IMR-90 (cell line): Measurements from ENCODE around the gene VEPH1. TPM values are rescaled to one million over a fixed set of nuclear protein-coding genes. Genes with fewer than 3 reads are reported as not detected.

Experiments
- ATAC-seq: fragments of 200-7000 bp; cut with Tn5 transposase; 2 replicates; pipeline ENCODE4 v1.9.1; 2020; ENCODE audit warnings: low read depth, mild to moderate bottlenecking, moderate library complexity
- BruUV-seq: library from RNA; stranded (reverse); fragments of 400-500 nt; replicated peaks from 2 replicates; lab custom pipeline; 2021; lab: Mats Ljungman, UMichigan
- CTCF ChIA-PET: fragments of 300-600 bp; formaldehyde crosslinking; extraction: SDS; loops from one replicate; lab custom pipeline; 2021; ENCODE audit warnings: antibody characterized with exemption; lab: Yijun Ruan, JAX
- POLR2A ChIA-PET: fragments of 300-600 bp; sonication (Branson Sonifier 250); formaldehyde crosslinking; loops from one replicate; lab custom pipeline; 2022; ENCODE audit warnings: antibody characterized with exemption; ENCODE audit not compliant: unreplicated experiment; lab: Charles Lee
- DNase-seq: peaks from one replicate; pipeline ENCODE4 v3.0.0; 2013
- H2AFZ ChIP-seq: replicated peaks from 2 replicates; pipeline ENCODE3; 2013; ENCODE audit warnings: low read length, mild to moderate bottlenecking; ENCODE audit not compliant: poor library complexity
- H2AK5ac ChIP-seq: 2 replicates; pipeline ENCODE4 v1.6.1; 2013; ENCODE audit warnings: low read depth, low read length, inconsistent platforms
- H2AK9ac ChIP-seq: replicated peaks from 2 replicates; pipeline ENCODE3; 2013; ENCODE audit warnings: mild to moderate bottlenecking, low read depth, low read length, moderate library complexity; ENCODE audit not compliant: poor library complexity
- H2BK120ac ChIP-seq: 2 replicates; pipeline ENCODE4 v1.6.1; 2013; ENCODE audit warnings: low read depth, low read length, inconsistent platforms
- H2BK15ac ChIP-seq: 3 replicates; pipeline ENCODE4 v1.6.1; 2013; ENCODE audit warnings: low read depth, low read length, inconsistent platforms
- H2BK20ac ChIP-seq: 2 replicates; pipeline ENCODE4 v1.6.1; 2013; ENCODE audit warnings: low read depth, mild to moderate bottlenecking, inconsistent platforms, low read length, moderate library complexity
- H2BK5ac ChIP-seq: 2 replicates; pipeline ENCODE4 v1.6.1; 2013; ENCODE audit warnings: mild to moderate bottlenecking, low read depth, low read length, inconsistent platforms; ENCODE audit not compliant: poor library complexity, severe bottlenecking
- H3K14ac ChIP-seq: replicated peaks from 2 replicates; pipeline ENCODE4 v1.6.1; 2013; ENCODE audit warnings: low read depth, low read length, inconsistent platforms
- H3K18ac ChIP-seq: 2 replicates; pipeline ENCODE4 v1.6.1; 2013; ENCODE audit warnings: low read depth, low read length, control low read depth
- H3K23ac ChIP-seq: 2 replicates; pipeline ENCODE4 v1.6.1; 2013; ENCODE audit warnings: low read depth, low read length, inconsistent platforms
- H3K27ac ChIP-seq: 2 replicates; pipeline ENCODE4 v1.5.1; 2013; ENCODE audit warnings: mild to moderate bottlenecking, control low read depth, low read length; ENCODE audit not compliant: insufficient read depth
- H3K27me3 ChIP-seq: 2 replicates; pipeline ENCODE4 v1.6.1; 2013; ENCODE audit warnings: low read length; ENCODE audit not compliant: control insufficient read depth, insufficient read depth
- H3K36me3 ChIP-seq: 2 replicates; pipeline ENCODE4 v1.6.1; 2013; ENCODE audit warnings: low read length, mixed read lengths; ENCODE audit not compliant: control insufficient read depth, insufficient read depth
- H3K4ac ChIP-seq: 2 replicates; pipeline ENCODE4 v1.6.1; 2013; ENCODE audit warnings: low read depth, low read length, inconsistent platforms
- H3K4me1 ChIP-seq: 2 replicates; pipeline ENCODE4 v1.6.1; 2013; ENCODE audit warnings: low read length, mixed read lengths; ENCODE audit not compliant: control insufficient read depth, insufficient read depth
- H3K4me2 ChIP-seq: 2 replicates; pipeline ENCODE4 v1.6.1; 2013; ENCODE audit warnings: low read depth, mild to moderate bottlenecking, control low read depth, low read length, moderate library complexity
- H3K4me3 ChIP-seq: 2 replicates; pipeline ENCODE4 v1.5.1; 2013; ENCODE audit warnings: low read depth, mild to moderate bottlenecking, control low read depth, low read length, moderate library complexity; ENCODE audit not compliant: insufficient read depth
- H3K56ac ChIP-seq: 2 replicates; pipeline ENCODE4 v1.6.1; 2013; ENCODE audit warnings: low read length, inconsistent platforms; ENCODE audit not compliant: insufficient read depth; ENCODE audit errors: extremely low read depth
- H3K79me1 ChIP-seq, 2 experiments: 2 replicates each; pipeline ENCODE4 v1.6.1; 2013; ENCODE audit warnings: low read length in 2 of 2, inconsistent platforms in 1 of 2, low read depth in 1 of 2
- H3K9ac ChIP-seq: 2 replicates; pipeline ENCODE4 v1.6.1; 2013; ENCODE audit warnings: low read depth, low read length, control low read depth
- H3K9me1 ChIP-seq: 2 replicates; pipeline ENCODE4 v1.6.1; 2013; ENCODE audit warnings: low read length, inconsistent platforms; ENCODE audit not compliant: insufficient read depth
- H3K9me3 ChIP-seq: 2 replicates; pipeline ENCODE4 v1.6.1; 2013; ENCODE audit warnings: low read length; ENCODE audit not compliant: control insufficient read depth, insufficient read depth
- H4K20me1 ChIP-seq: 2 replicates; pipeline ENCODE4 v1.6.1; 2013; ENCODE audit warnings: low read length, inconsistent platforms; ENCODE audit not compliant: insufficient read depth
- H4K5ac ChIP-seq: 2 replicates; pipeline ENCODE4 v1.6.1; 2013; ENCODE audit warnings: mild to moderate bottlenecking, low read depth, low read length, control low read depth
- H4K8ac ChIP-seq, 2 experiments: 2 replicates each; pipeline ENCODE4 v1.6.1; 2013; ENCODE audit warnings: low read depth in 2 of 2, low read length in 2 of 2, control low read depth in 1 of 2, inconsistent platforms in 1 of 2
- H4K91ac ChIP-seq: 2 replicates; pipeline ENCODE4 v1.6.1; 2013; ENCODE audit warnings: low read depth, low read length, inconsistent platforms; ENCODE audit not compliant: insufficient read depth
- CEBPB ChIP-seq: IDR thresholded peaks from 2 replicates; pipeline ENCODE4 v1.6.1; 2012; ENCODE audit warnings: low read depth, low read length, improper control_type of control experiment
- CHD1 ChIP-seq: IDR thresholded peaks from 2 replicates; pipeline ENCODE4 v1.6.1; 2012; ENCODE audit warnings: low read depth, low read length, improper control_type of control experiment
- CTCF ChIP-seq: conservative IDR thresholded peaks from 2 replicates; pipeline ENCODE4 v1.5.1; 2012; ENCODE audit warnings: mild to moderate bottlenecking, low read depth, low read length, improper control_type of control experiment
- ELK1 ChIP-seq: fragments of 150-350 bp; IDR thresholded peaks from 2 replicates; pipeline ENCODE4 v1.6.1; 2016; ENCODE audit warnings: low read depth, mild to moderate bottlenecking, low read length, moderate library complexity, borderline replicate concordance
- FOS ChIP-seq: fragments of 150-350 bp; IDR thresholded peaks from 2 replicates; pipeline ENCODE4 v1.6.1; 2016; ENCODE audit warnings: low read depth, low read length
- MAFK ChIP-seq: IDR thresholded peaks from 2 replicates; pipeline ENCODE4 v1.6.1; 2012; ENCODE audit warnings: low read depth, low read length, improper control_type of control experiment
- MAZ ChIP-seq: IDR thresholded peaks from 2 replicates; pipeline ENCODE4 v1.6.1; 2012; ENCODE audit warnings: low read depth, mild to moderate bottlenecking, low read length, improper control_type of control experiment, moderate library complexity, borderline replicate concordance
- MXI1 ChIP-seq: IDR thresholded peaks from 2 replicates; pipeline ENCODE4 v1.6.1; 2012; ENCODE audit warnings: low read depth, mild to moderate bottlenecking, low read length, moderate library complexity, borderline replicate concordance
- NFE2L2 ChIP-seq: fragments of 150-350 bp; IDR thresholded peaks from 2 replicates; pipeline ENCODE4 v1.6.1; 2016; ENCODE audit warnings: low read depth, mild to moderate bottlenecking, low read length
- RAD21 ChIP-seq: IDR thresholded peaks from 2 replicates; pipeline ENCODE4 v1.6.1; 2012; ENCODE audit warnings: low read length, improper control_type of control experiment
- RFX5 ChIP-seq: IDR thresholded peaks from 2 replicates; pipeline ENCODE4 v1.8.0; 2012; ENCODE audit warnings: low read depth, mild to moderate bottlenecking, low read length, moderate library complexity
- USF2 ChIP-seq: fragments of 150-350 bp; IDR thresholded peaks from 2 replicates; pipeline ENCODE4 v1.6.1; 2017; ENCODE audit warnings: mild to moderate bottlenecking, antibody characterized with exemption, low read length, low read depth
- WGBS, 2 experiments: methylation state at CpG; one replicate each; pipeline versions ENCODE4 v1.1.5 to v1.1.7; 2013; ENCODE audit warnings: missing lambda C conversion rate in 2 of 2; ENCODE audit not compliant: insufficient read length in 1 of 2; ENCODE audit errors: extremely low coverage in 2 of 2; 5-methylcytosine and 5-hydroxymethylcytosine counted together
- dilution Hi-C: fragments of 300-500 bp; cut with HindIII; formaldehyde crosslinking; loops from one replicate; pipeline ENCODE4 v1.14.3; 2018; ENCODE audit warnings: low sequenced_read_pairs; ENCODE audit not compliant: unreplicated experiment
- in situ Hi-C: fragments of 300-500 bp; cut with MboI; formaldehyde crosslinking; loops from 3 replicates; pipeline ENCODE4 v1.14.3; 2019; ENCODE audit warnings: low sequenced_read_pairs, inconsistent platforms, mixed read lengths
- intact Hi-C: fragments of 100-400 bp; cut with micrococcal nuclease; formaldehyde crosslinking; loops from 2 replicates; pipeline ENCODE4 v1.10.0; 2022
- polyA plus RNA-seq, 3 experiments: library from polyadenylated mRNA; depleted of rRNA; stranded (reverse); fragments of >200 nt; gene quantifications; 2 replicates each; pipeline ENCODE4 v1.2.3, GENCODE V29; 2012; ENCODE audit warnings: low replicate concordance in 1 of 3
- total RNA-seq: library from RNA; depleted of rRNA; stranded (reverse); fragments of >200 nt; gene quantifications from 2 replicates; pipeline ENCODE4 v1.2.3, GENCODE V29; 2012

VEPH1 gene
- total and polyA plus RNA-seq, 2 of the 4 experiments (the other 2 are of a cell fraction), result 30.5 to 130 TPM

- WGBS, 2 experiments, result no CpG with 5 or more reads among the region's 2 CpGs
- Histone ChIP-seq H4K5ac (no peak overlapping the region; the same call in 1 of the 2 replicates), H3K56ac (0 out of 2 replicates have a peak overlapping the region, but pooled peaks have one; percentile 28), H3K27ac (peak overlapping the region; percentile 26; the same call in 1 of the 2 replicates), H3K4me2 (no peak overlapping the region), H3K4ac (peak overlapping the region; percentile 71; the same call in 1 of the 2 replicates), H3K9me1 (no peaks in the 10 kb centered on the region), H3K18ac (peak overlapping the region; percentile 82; the same call in 1 of the 2 replicates), H2BK120ac (peak overlapping the region; percentile 90), H2BK20ac (peak overlapping the region; percentile 93), H3K79me1 (no peaks in the 10 kb centered on the region), H3K27me3 (no peaks in the 10 kb centered on the region), H3K9me3 (no peaks in the 10 kb centered on the region), H2BK15ac (0 out of 3 replicates have a peak overlapping the region, but pooled peaks have one; percentile 64), H2BK5ac (peak overlapping the region; percentile 75), H4K20me1 (no peaks in the 10 kb centered on the region), H4K8ac (peak overlapping the region; percentile 72 to 91; a peak in 3 of 4 replicates), H3K36me3 (no peaks in the 10 kb centered on the region), H2AK5ac (peak overlapping the region; percentile 56; the same call in 1 of the 2 replicates), H3K9ac (no peak overlapping the region), H2AFZ (no peak overlapping the region), H2AK9ac (no peak overlapping the region), H3K4me1 (peaks cover 5% of the 10 kb centered on the region), H3K14ac (no peak overlapping the region; the same call in 1 of the 2 replicates), H3K23ac (0 out of 2 replicates have a peak overlapping the region, but pooled peaks have one; percentile 67), H4K91ac (peak overlapping the region; percentile 88), H3K4me3 (no peak overlapping the region)
- dilution Hi-C loops (no loop called here), intact Hi-C loops (no loop called here), in situ Hi-C loops (no loop called here)
- DNase-seq (peak; percentile 94), ATAC-seq (peak; percentile 88)
- ChIA-PET POLR2A (interaction anchor here (0.5 kb wide), 1 partner anchor 1235 kb away, joined by 3 read pairs; no protein-coding TSS in a partner anchor), CTCF (interaction anchor here (0.6 kb wide), 1 partner anchor 1418 kb away, joined by 3 read pairs; no protein-coding TSS in a partner anchor)
- TF ChIP-seq CTCF (no peak), NFE2L2 (no peak), MAFK (no peak), CEBPB (peak; percentile 98), FOS (peak; percentile 3; the same call in 1 of the 2 replicates), RAD21 (no peak), MAZ (no peak), CHD1 (no peak), RFX5 (no peak), USF2 (no peak), MXI1 (no peak), ELK1 (no peak)
- no TSS peak for BruUV-seq
Observed at GRCh38 chr3:157311633-157312375, 191.4 kb downstream of the VEPH1 start.
